Thymus (tissue), 11 donors: ENCODE data around the gene PCDH17. TPM values are rescaled to one million over a fixed set of nuclear protein-coding genes. Genes with fewer than 3 reads are reported as not detected.

ENCODE experiments used
- DNase-seq, 9 donors: peaks; one replicate each; pipeline ENCODE4 v3.0.0-alpha.2; 2013; ENCODE audit warnings: low spot score in 9 of 9, low read depth in 6 of 9, missing footprints in 1 of 9
- H3K27ac ChIP-seq, 2 donors: one replicate each; pipeline ENCODE4 v1.5.1; 2013; ENCODE audit warnings: control low read depth in 1 of 2, low read depth in 1 of 2, low read length in 1 of 2, mild to moderate bottlenecking in 1 of 2, moderate library complexity in 1 of 2
- H3K27me3 ChIP-seq, 2 donors: one replicate each; pipeline ENCODE4 v1.5.1; 2013; ENCODE audit warnings: low read length in 1 of 2; ENCODE audit not compliant: control insufficient read depth in 2 of 2, insufficient read depth in 1 of 2
- H3K36me3 ChIP-seq, 2 donors: one replicate each; pipeline ENCODE4 v1.5.1; 2013; ENCODE audit warnings: low read length in 1 of 2, mild to moderate bottlenecking in 1 of 2, moderate library complexity in 1 of 2; ENCODE audit not compliant: control insufficient read depth in 2 of 2, insufficient read depth in 2 of 2
- H3K4me1 ChIP-seq, 2 donors: one replicate each; pipeline ENCODE4 v1.5.1; 2013; ENCODE audit warnings: low read length in 2 of 2; ENCODE audit not compliant: control insufficient read depth in 2 of 2, insufficient read depth in 2 of 2
- H3K4me3 ChIP-seq, 2 donors: one replicate each; pipeline ENCODE4 v1.5.1; 2013; ENCODE audit warnings: low read length in 2 of 2, control low read depth in 1 of 2, mild to moderate bottlenecking in 1 of 2
- H3K9me3 ChIP-seq, 2 donors: one replicate each; pipeline ENCODE4 v1.5.1; 2013; ENCODE audit warnings: low read length in 1 of 2, mild to moderate bottlenecking in 1 of 2; ENCODE audit not compliant: control insufficient read depth in 2 of 2, insufficient read depth in 1 of 2
- WGBS: extraction: QIAGEN DNeasy Blood & Tissue Kit; methylation state at CpG from one replicate; pipeline ENCODE4 v1.1.7; 2013; 5-methylcytosine and 5-hydroxymethylcytosine counted together
- polyA plus RNA-seq: library from polyadenylated mRNA; stranded (reverse); fragments of 200-250 nt; gene quantifications from one replicate; pipeline ENCODE4 v1.2.3, GENCODE V29; 2013
- total RNA-seq: library from RNA; stranded (reverse); fragments of 120-200 nt; gene quantifications from one replicate; pipeline ENCODE4 v1.2.4, GENCODE V29; 2013
- donor health status: healthy.

PCDH17 gene
- total and polyA plus RNA-seq, 2 donors, result 0.39 to 1.4 TPM

- Histone ChIP-seq H3K9me3 (no peaks in the 10 kb centered on the region), H3K27me3 (peaks cover 7 to 19% of the 10 kb centered on the region in 2 donors), H3K27ac (no peak overlapping the region), H3K4me1 (peaks cover 0 to 5% of the 10 kb centered on the region in 2 donors), H3K36me3 (no peaks in the 10 kb centered on the region), H3K4me3 (no peak overlapping the region)
- peak in 3 of 9 donors; percentile 17 to 44 (median 35) for DNase-seq
- 3% methylated on average over 5 of the region's 5 CpGs for WGBS
These were observed 6.7 kb upstream of the PCDH17 start for GRCh38 chr13:57624565-57625435.

- peaks cover 0 to 18% of the 10 kb centered on the region in 2 donors for H3K4me1 ChIP-seq
- H3K27ac ChIP-seq, result no peak overlapping the region
- H3K36me3 ChIP-seq, result no peaks in the 10 kb centered on the region
- H3K27me3 ChIP-seq, result peaks cover 31 to 47% of the 10 kb centered on the region in 2 donors
- peak in 1 of 9 donors; percentile 26 for DNase-seq
- H3K9me3 ChIP-seq, result peaks cover 0 to 3% of the 10 kb centered on the region in 2 donors
- H3K4me3 ChIP-seq, result no peak overlapping the region
- 2% methylated on average over 3 of the region's 3 CpGs for WGBS
These were observed 3.9 kb upstream of the PCDH17 start for GRCh38 chr13:57627663-57628062.

- Histone ChIP-seq H3K27ac (no peak overlapping the region), H3K36me3 (no peaks in the 10 kb centered on the region), H3K4me1 (peaks cover 0 to 20% of the 10 kb centered on the region in 2 donors), H3K27me3 (peaks cover 40 to 65% of the 10 kb centered on the region in 2 donors), H3K4me3 (peak overlapping the region; percentile 12 to 14), H3K9me3 (peaks cover 3 to 11% of the 10 kb centered on the region in 2 donors)
- 3% methylated on average over 29 of the region's 29 CpGs for WGBS
- DNase-seq, result no peak
These were observed 2.1 kb upstream of the PCDH17 start for GRCh38 chr13:57629391-57629804.

DNA sequence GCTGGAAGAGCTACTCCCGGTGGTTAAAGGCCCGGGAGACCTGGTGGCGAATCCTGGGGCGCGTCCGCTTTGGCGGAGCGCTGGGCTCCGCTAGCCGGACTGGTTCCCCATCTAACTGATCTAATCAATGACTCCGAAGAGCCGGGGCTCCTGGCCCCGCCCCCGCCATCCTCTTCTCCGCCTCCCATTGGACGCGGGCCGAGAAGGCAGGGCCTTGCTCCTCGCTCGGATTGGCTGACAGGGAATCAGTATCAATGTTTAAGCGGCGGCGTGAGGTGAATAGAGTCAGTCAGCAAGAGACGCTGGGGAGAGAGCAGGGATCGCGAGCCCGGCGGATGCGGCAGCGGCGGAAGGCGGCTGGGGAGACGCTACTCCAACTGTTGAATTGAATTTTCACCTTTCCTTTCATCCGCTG is 1.7 kb upstream of the PCDH17 start:
- Histone ChIP-seq H3K9me3 (peaks cover 3 to 11% of the 10 kb centered on the region in 2 donors), H3K36me3 (no peaks in the 10 kb centered on the region), H3K27me3 (peaks cover 40 to 69% of the 10 kb centered on the region in 2 donors), H3K4me1 (peaks cover 0 to 20% of the 10 kb centered on the region in 2 donors), H3K4me3 (peak overlapping the region; percentile 12 to 14), H3K27ac (no peak overlapping the region)
- peak in 1 of 9 donors; percentile 51 for DNase-seq
- WGBS, result 3% methylated on average over 34 of the region's 34 CpGs

DNA sequence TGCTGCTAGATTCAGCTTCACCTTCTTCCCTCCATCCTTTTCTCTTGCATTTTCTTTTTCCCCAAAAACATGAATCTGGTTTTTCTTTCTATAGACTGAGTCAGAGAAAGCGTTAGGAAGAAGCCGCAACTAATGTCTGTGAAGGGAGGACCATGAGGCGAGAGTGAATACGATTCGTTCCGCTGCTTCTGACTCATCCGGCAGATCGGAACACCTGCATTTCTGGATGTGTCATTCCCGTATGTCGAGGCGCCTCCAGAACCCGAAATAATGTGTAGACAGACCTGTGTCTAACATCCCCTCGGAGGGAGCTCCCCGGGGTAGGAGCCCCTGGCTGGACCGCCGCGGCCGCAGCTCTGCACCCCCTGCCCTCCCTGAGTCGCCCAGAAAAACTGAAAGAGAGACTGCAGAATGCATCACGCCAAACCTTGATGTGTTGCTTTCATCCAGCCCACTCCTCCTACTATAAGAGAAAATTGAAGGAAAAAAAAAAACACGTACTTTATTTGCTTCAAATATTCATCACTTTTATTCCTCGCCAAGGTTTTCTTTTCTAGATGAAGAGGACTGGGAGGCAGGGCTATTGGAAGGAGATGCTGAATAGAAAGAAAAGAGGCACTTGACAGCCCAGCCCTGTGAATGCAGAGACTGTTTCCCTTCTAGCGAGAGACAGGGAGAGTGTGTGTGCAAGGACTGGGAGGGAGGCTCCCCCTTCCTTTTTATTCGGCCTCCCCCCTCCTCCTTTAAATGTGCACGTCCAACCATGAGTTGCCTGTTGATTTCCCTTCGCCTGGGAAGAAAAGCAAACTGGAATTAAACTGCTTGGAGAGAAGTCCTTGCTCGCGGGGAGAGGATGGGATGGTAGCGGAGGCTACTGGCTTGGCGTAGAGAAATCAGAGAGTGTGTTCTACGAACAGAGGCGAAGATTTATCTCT is 616 bp upstream of the PCDH17 start:
- no peak for DNase-seq
- 6% methylated on average over 32 of the region's 32 CpGs for WGBS
- peaks cover 40 to 78% of the 10 kb centered on the region in 2 donors for H3K27me3 ChIP-seq
- peaks cover 0 to 20% of the 10 kb centered on the region in 2 donors for H3K4me1 ChIP-seq
- H3K4me3 ChIP-seq, result peak overlapping the region; percentile 14 to 30
- peaks cover 3 to 11% of the 10 kb centered on the region in 2 donors for H3K9me3 ChIP-seq
- no peaks in the 10 kb centered on the region for H3K36me3 ChIP-seq
- H3K27ac ChIP-seq, result peak overlapping the region in 1 of 2 donors; percentile 40

GRCh38 chr13:57632276-57633140 is 964 bp downstream of the PCDH17 start:
- Histone ChIP-seq H3K4me3 (peak overlapping the region in 1 of 2 donors; percentile 30), H3K36me3 (no peaks in the 10 kb centered on the region), H3K27me3 (peaks cover 40 to 80% of the 10 kb centered on the region in 2 donors), H3K9me3 (peaks cover 3 to 11% of the 10 kb centered on the region in 2 donors), H3K4me1 (peaks cover 0 to 20% of the 10 kb centered on the region in 2 donors), H3K27ac (no peak overlapping the region)
- no peak for DNase-seq
- 8% methylated on average over 70 of the region's 70 CpGs for WGBS

GRCh38 chr13:57633141-57633949 is 1.8 kb downstream of the PCDH17 start:
- DNase-seq, result no peak
- Histone ChIP-seq H3K36me3 (no peaks in the 10 kb centered on the region), H3K27me3 (peaks cover 40 to 76% of the 10 kb centered on the region in 2 donors), H3K4me1 (peaks cover 0 to 20% of the 10 kb centered on the region in 2 donors), H3K9me3 (peaks cover 3 to 11% of the 10 kb centered on the region in 2 donors), H3K27ac (no peak overlapping the region), H3K4me3 (no peak overlapping the region)
- WGBS, result 13% methylated on average over 77 of the region's 77 CpGs
